Progenitor cell of endocrine pancreas (in vitro differentiated cells): ENCODE data around the gene ZNF789. TPM values are rescaled to one million over a fixed set of nuclear protein-coding genes. Genes with fewer than 3 reads are reported as not detected.

ENCODE experiments used
- DNase-seq: peaks from one replicate; pipeline ENCODE4 v3.0.0; 2021; ENCODE audit warnings: low spot score; ENCODE audit not compliant: unreplicated experiment
- H3K27ac Mint-ChIP-seq: 2 replicates; pipeline ENCODE4 v1.8.0; 2021; ENCODE audit warnings: mild to moderate bottlenecking, moderate library complexity, mixed read lengths
- H3K27me3 Mint-ChIP-seq: 2 replicates; pipeline ENCODE4 v1.8.0; 2021; ENCODE audit warnings: mixed read lengths
- H3K36me3 Mint-ChIP-seq: 2 replicates; pipeline ENCODE4 v1.8.0; 2022; ENCODE audit warnings: mixed read lengths; ENCODE audit not compliant: insufficient read depth
- H3K4me1 Mint-ChIP-seq: 2 replicates; pipeline ENCODE4 v1.8.0; 2021; ENCODE audit warnings: low read depth, mixed read lengths
- H3K4me3 Mint-ChIP-seq: 2 replicates; pipeline ENCODE4 v1.8.0; 2021; ENCODE audit warnings: low read depth, mild to moderate bottlenecking, moderate library complexity, mixed read lengths
- H3K9me3 Mint-ChIP-seq: 2 replicates; pipeline ENCODE4 v1.8.0; 2021; ENCODE audit warnings: low read depth, mixed read lengths
- total RNA-seq: library from RNA; stranded (reverse); gene quantifications from 2 replicates; pipeline ENCODE4 v1.2.1, GENCODE V29; 2021
- TF ChIP-seq, protein P1 (sequence below): fragments of 200-600 bp; sonication (generic); IDR thresholded peaks from one replicate; pipeline ENCODE4 v1.5.0; 2021; ENCODE audit warnings: antibody characterized with exemption, mild to moderate bottlenecking; ENCODE audit not compliant: unreplicated experiment

Gene ZNF789
- total RNA-seq, 1 donor from 2014 or later: 27.4 TPM

DNA sequence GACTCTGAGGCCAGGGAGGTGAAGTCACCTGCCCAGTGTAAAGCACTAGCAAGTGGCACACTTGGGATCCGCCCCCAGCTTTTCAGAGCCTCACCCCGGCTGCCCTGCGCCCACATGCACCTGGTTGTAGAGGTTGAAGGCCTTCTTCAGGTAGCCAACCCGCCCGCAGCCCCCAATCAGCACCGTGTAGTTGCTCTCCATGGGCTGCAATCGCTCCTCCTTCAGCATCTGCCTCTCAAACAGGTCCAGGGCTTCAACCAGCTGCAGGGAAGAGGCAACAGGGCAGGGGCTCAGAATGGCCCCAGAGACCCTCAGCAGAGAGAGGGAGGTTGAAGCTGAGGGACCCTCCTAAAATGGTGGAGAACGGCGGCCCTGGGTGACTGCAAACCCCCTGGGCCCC lies 39.5 kb upstream of the ZNF789 start:
- peak overlapping the region; percentile 69 for H3K27ac Mint-ChIP-seq
- H3K4me1 Mint-ChIP-seq: peaks cover 17% of the 10 kb centered on the region
- H3K36me3 Mint-ChIP-seq: peaks cover 19% of the 10 kb centered on the region
- H3K9me3 Mint-ChIP-seq: no peaks in the 10 kb centered on the region
- no peaks in the 10 kb centered on the region for H3K27me3 Mint-ChIP-seq
- DNase-seq: no peak
- TF ChIP-seq, protein P1, sequence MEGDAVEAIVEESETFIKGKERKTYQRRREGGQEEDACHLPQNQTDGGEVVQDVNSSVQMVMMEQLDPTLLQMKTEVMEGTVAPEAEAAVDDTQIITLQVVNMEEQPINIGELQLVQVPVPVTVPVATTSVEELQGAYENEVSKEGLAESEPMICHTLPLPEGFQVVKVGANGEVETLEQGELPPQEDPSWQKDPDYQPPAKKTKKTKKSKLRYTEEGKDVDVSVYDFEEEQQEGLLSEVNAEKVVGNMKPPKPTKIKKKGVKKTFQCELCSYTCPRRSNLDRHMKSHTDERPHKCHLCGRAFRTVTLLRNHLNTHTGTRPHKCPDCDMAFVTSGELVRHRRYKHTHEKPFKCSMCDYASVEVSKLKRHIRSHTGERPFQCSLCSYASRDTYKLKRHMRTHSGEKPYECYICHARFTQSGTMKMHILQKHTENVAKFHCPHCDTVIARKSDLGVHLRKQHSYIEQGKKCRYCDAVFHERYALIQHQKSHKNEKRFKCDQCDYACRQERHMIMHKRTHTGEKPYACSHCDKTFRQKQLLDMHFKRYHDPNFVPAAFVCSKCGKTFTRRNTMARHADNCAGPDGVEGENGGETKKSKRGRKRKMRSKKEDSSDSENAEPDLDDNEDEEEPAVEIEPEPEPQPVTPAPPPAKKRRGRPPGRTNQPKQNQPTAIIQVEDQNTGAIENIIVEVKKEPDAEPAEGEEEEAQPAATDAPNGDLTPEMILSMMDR: no peak
- no peak overlapping the region for H3K4me3 Mint-ChIP-seq

DNA sequence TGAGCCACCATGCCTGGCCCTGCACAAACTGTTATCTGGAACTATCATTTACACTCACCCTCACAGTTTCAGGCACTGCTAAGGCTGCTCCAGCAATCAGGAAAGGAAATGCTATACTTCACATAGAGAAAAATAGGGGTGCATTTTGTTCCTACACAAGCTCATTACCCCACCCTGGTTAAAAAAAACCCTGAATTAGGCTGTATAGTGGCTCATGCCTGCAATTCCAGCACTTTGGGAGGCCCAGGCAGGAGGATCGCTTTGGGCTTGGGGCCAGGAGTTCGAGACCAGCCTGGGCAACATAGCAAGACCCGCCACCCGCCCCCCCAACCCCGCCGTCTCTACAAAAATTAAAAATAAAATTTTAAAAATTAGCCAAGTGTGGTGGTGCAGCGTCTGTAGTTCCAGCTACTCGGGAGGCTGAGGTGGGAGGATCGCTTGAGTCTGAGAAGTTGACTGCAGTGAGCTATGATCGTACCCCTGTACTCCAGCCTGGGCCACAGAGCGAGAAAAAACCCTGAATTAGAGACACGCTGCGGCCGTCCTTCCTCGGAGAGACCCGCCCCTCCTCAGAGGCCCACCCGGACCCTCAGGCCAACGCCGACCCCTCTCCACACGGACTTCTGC lies 34.6 kb upstream of the ZNF789 start:
- no peak for DNase-seq
- TF ChIP-seq, protein P1: no peak
- Mint-ChIP-seq H3K9me3 (no peaks in the 10 kb centered on the region), H3K36me3 (peaks cover 8% of the 10 kb centered on the region), H3K27me3 (no peaks in the 10 kb centered on the region), H3K4me3 (peak overlapping the region; percentile 98), H3K27ac (peak overlapping the region; percentile 98), H3K4me1 (peaks cover 15% of the 10 kb centered on the region)

DNA sequence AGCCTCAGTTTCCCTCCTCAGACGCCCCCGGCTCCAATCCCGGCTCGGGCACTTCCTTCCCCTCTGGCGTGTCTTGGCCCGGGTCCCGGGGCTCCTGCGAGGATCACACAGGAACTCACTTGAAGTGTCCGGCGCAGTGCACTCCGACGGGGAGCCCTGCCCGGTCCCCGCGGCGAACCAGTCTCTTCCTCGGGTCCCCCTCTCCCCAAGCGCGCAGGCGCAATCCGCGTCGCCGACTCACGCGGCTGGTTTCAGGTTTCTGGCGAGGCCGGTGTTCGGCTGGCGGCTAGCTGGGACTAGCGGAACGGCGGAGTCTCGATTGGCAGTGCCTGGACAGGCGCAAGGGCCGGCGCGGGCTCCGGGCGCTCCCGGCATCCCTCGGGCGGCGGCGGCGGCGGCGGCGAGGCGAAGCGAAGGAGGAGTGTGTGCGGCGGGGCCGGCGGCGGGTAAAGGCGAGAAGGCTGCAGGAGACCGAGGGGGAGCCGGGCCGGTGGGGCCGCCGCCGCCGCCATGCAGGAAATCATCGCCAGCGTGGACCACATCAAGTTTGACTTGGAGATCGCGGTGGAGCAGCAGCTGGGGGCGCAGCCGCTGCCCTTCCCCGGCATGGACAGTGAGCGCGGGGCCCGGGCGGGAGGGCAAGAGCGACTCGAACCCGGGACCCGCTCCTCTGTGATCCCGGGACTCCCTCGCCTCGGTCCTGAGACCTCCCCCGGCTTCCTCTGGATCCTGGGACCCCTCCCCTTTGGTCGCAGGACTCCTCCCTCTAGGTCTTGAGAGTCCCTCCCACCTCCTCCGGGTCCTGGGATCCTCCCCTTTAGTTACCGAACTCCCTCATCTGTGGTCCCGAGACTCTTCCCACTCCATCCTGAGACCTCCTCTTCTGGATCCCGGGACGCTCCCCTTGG lies 33.9 kb upstream of the ZNF789 start, which contains the start of the genes CPSF4 and PTCD1:
CPSF4 (plus strand) TSS at position 371 of the 908 bp plus-strand sequence; CDS start at position 511, 140 bp downstream.
PTCD1 (minus strand) TSS at position 226 of the 908 bp plus-strand sequence. CDS start 3,556 bp downstream, outside the sequence.
- Mint-ChIP-seq H3K9me3 (no peaks in the 10 kb centered on the region), H3K36me3 (peaks cover 8% of the 10 kb centered on the region), H3K27me3 (no peaks in the 10 kb centered on the region), H3K27ac (peak within 1 kb of the TSS; percentile 98), H3K4me1 (peaks cover 11% of the 10 kb centered on the region), H3K4me3 (peak within 1 kb of the TSS; percentile 98)
- peak; percentile 97 for DNase-seq
- TF ChIP-seq, protein P1: no peak

DNA sequence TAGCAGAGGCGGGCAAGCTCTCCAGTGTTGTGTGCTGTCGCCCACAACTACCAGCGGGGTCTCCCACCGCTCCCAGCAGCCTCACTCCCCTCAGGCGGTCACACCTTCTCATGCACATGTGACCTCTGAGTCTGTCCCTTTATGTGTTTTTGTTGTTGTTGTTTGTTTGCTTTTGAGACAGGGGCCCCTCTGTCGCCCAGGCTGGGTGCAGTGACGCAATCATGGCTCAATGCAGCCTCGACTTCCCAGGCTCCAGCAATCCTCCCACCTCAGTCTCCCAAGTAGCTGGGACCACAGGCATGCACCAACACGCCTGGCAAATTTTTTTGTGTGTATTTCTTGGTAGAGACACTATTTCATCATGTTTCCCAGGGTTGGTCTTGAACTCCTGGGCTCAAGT lies 32.5 kb upstream of the ZNF789 start:
- H3K4me3 Mint-ChIP-seq: peak overlapping the region; percentile 98
- DNase-seq: no peak
- H3K27ac Mint-ChIP-seq: no peak overlapping the region
- TF ChIP-seq, protein P1: no peak
- H3K4me1 Mint-ChIP-seq: peaks cover 11% of the 10 kb centered on the region
- no peaks in the 10 kb centered on the region for H3K9me3 Mint-ChIP-seq
- no peaks in the 10 kb centered on the region for H3K27me3 Mint-ChIP-seq
- peaks cover 10% of the 10 kb centered on the region for H3K36me3 Mint-ChIP-seq

DNA sequence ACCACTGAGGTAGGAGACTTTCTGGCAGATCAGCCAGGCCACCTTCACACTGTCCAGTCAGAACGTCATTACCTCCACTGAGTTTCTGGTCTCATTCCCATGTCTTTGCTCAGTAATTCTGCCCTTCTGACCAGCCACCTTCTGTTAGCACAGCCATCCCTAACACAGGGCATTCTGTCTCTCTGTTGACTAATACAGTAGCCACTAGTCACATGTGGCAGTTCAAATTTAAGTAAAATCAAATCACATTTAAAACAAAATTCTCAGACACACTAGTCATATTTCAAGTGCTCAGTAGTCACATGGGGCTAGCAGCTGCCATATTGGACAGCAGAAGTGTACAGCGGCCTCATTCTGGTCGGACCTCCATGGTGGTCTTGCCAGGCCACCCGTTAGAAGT lies 26.6 kb upstream of the ZNF789 start:
- TF ChIP-seq, protein P1: no peak
- Mint-ChIP-seq H3K4me3 (no peak overlapping the region), H3K36me3 (peaks cover 23% of the 10 kb centered on the region)

More for the DNA sequence above, 26.6 kb upstream of the ZNF789 start:
- Mint-ChIP-seq H3K27me3 (no peaks in the 10 kb centered on the region), H3K9me3 (no peaks in the 10 kb centered on the region), H3K27ac (no peak overlapping the region), H3K4me1 (peaks cover 1% of the 10 kb centered on the region)
- DNase-seq: no peak
